ENCODE measurements around the gene PLA2G7. TPM values are rescaled to one million over a fixed set of nuclear protein-coding genes. Genes with fewer than 3 reads are reported as not detected.

The PLA2G7 gene
- total RNA-seq, 2 experiments from 2014 or later = not detected

Other genes with a start within 250 kb of the PLA2G7 start
- gene RCAN2, start 243.9 kb downstream of the PLA2G7 start, total RNA-seq (2014; rRNA removed; shearing (Covaris generic)) = not detected in 2 replicates
- gene RCAN2, start 243.9 kb downstream of the PLA2G7 start, total RNA-seq (2022) = 0.11 TPM in 1 of 2 replicates, not detected in the other
- 13.4 and 15.4 TPM in 2 replicates for gene CYP39A1, start 82.6 kb downstream of the PLA2G7 start, total RNA-seq (2014; rRNA removed; shearing (Covaris generic))
- 22.6 and 24.5 TPM in 2 replicates for gene CYP39A1, start 82.6 kb downstream of the PLA2G7 start, total RNA-seq (2022)
- 155 and 175 TPM in 2 replicates for gene SLC25A27, start 82.4 kb downstream of the PLA2G7 start, total RNA-seq (2014; rRNA removed; shearing (Covaris generic))
- 157 and 203 TPM in 2 replicates for gene SLC25A27, start 82.4 kb downstream of the PLA2G7 start, total RNA-seq (2022)
- gene TDRD6, start 47.5 kb downstream of the PLA2G7 start, total RNA-seq (2014; rRNA removed; shearing (Covaris generic)) = 3.5 and 4.6 TPM in 2 replicates
- 4.0 and 4.5 TPM in 2 replicates for gene TDRD6, start 47.5 kb downstream of the PLA2G7 start, total RNA-seq (2022)
- gene ANKRD66, start 11.6 kb upstream of the PLA2G7 start, total RNA-seq (2014; rRNA removed; shearing (Covaris generic)) = not detected in 2 replicates
- not detected in 2 replicates for gene ANKRD66, start 11.6 kb upstream of the PLA2G7 start, total RNA-seq (2022)
- gene MEP1A, start 58.0 kb upstream of the PLA2G7 start, total RNA-seq (2014; rRNA removed; shearing (Covaris generic)) = not detected in 2 replicates
- gene MEP1A, start 58.0 kb upstream of the PLA2G7 start, total RNA-seq (2022) = not detected in 2 replicates
- gene ADGRF5, start 186.6 kb upstream of the PLA2G7 start, total RNA-seq (2014; rRNA removed; shearing (Covaris generic)) = not detected in 2 replicates
- not detected in 2 replicates for gene ADGRF5, start 186.6 kb upstream of the PLA2G7 start, total RNA-seq (2022)

All from OCI-LY7 (cell line).